ENCODE data around the gene TRAP1. TPM values are rescaled to one million over a fixed set of nuclear protein-coding genes. Genes with fewer than 3 reads are reported as not detected.

TRAP1 gene
- total and polyA plus RNA-seq, 4 donors = 78.3 to 148 (median 112) TPM

DNA sequence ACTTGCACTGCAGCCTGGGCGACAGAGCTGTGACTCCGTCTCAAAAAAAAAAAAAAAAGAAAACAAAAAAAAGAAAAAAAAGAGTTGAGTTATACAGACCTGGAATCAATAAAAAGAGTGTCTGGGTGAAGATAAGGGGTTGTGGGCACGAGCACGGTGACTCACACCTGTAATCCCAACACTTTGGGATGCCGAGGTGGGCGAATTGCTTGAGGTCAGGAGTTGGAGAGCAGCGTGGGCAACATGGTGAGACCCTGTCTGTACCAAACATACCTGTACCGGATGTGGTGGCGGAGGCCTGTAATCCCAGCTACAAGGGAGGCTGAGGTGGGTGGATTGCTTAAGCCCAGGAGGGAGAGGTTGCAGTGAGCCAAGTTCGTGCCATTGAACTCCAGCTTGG is 1.3 kb upstream of the TRAP1 start (continued):
- no peak for TF ChIP-seq NR2F2 (IDR thresholded peaks at IDR 0.05)
- no peak for TF ChIP-seq HNF4A (conservative IDR thresholded peaks at IDR 0.05)
- TF ChIP-seq, protein P1, sequence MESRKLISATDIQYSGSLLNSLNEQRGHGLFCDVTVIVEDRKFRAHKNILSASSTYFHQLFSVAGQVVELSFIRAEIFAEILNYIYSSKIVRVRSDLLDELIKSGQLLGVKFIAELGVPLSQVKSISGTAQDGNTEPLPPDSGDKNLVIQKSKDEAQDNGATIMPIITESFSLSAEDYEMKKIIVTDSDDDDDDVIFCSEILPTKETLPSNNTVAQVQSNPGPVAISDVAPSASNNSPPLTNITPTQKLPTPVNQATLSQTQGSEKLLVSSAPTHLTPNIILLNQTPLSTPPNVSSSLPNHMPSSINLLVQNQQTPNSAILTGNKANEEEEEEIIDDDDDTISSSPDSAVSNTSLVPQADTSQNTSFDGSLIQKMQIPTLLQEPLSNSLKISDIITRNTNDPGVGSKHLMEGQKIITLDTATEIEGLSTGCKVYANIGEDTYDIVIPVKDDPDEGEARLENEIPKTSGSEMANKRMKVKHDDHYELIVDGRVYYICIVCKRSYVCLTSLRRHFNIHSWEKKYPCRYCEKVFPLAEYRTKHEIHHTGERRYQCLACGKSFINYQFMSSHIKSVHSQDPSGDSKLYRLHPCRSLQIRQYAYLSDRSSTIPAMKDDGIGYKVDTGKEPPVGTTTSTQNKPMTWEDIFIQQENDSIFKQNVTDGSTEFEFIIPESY (IDR thresholded peaks at IDR 0.05) = no peak

DNA sequence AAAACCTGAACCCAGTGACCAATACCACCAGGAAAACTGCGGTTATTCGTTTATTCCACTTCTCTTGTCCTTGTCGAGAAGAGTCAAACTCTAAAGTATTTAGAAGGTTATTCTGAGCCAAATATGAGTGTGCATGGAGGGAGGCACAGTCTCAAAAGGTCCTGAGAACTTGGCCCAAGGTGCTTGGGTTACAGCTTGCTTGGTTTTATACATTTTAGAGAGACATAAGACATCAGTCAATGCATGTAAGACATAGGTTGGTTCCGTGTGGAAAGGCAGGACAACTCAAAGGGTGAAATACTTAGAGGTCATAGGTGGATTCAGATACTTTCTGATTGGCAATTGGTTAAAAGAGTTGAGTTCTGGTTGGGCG is 681 bp upstream of the TRAP1 start:
- no peaks in the 10 kb centered on the region for H3K9me3 ChIP-seq (ENCODE audit: control insufficient read depth in 4 of 4, low read length in 3 of 4)
- H3K27ac ChIP-seq (ENCODE audit: low read depth in 1 of 2, low read length in 2 of 2) = peak overlapping the region; percentile 78 to 87
- H3K36me3 ChIP-seq (ENCODE audit: control insufficient read depth in 4 of 4, insufficient read depth in 3 of 4, low read depth in 1 of 4, low read length in 3 of 4) = peaks cover 0 to 3% (median 1%) of the 10 kb centered on the region in 4 donors
- TF ChIP-seq RXRA (IDR thresholded peaks at IDR 0.05) (no peak), SP1 (IDR thresholded peaks at IDR 0.05) (no peak), FOXA2 (IDR thresholded peaks at IDR 0.05) (no peak), FOXA1 (IDR thresholded peaks at IDR 0.05) (no peak), GABPA (IDR thresholded peaks at IDR 0.05 in 1 of 2, conservative IDR thresholded peaks at IDR 0.05 in 1 of 2) (no peak), HNF4A (conservative IDR thresholded peaks at IDR 0.05) (no peak)
- TF ChIP-seq, protein P2, sequence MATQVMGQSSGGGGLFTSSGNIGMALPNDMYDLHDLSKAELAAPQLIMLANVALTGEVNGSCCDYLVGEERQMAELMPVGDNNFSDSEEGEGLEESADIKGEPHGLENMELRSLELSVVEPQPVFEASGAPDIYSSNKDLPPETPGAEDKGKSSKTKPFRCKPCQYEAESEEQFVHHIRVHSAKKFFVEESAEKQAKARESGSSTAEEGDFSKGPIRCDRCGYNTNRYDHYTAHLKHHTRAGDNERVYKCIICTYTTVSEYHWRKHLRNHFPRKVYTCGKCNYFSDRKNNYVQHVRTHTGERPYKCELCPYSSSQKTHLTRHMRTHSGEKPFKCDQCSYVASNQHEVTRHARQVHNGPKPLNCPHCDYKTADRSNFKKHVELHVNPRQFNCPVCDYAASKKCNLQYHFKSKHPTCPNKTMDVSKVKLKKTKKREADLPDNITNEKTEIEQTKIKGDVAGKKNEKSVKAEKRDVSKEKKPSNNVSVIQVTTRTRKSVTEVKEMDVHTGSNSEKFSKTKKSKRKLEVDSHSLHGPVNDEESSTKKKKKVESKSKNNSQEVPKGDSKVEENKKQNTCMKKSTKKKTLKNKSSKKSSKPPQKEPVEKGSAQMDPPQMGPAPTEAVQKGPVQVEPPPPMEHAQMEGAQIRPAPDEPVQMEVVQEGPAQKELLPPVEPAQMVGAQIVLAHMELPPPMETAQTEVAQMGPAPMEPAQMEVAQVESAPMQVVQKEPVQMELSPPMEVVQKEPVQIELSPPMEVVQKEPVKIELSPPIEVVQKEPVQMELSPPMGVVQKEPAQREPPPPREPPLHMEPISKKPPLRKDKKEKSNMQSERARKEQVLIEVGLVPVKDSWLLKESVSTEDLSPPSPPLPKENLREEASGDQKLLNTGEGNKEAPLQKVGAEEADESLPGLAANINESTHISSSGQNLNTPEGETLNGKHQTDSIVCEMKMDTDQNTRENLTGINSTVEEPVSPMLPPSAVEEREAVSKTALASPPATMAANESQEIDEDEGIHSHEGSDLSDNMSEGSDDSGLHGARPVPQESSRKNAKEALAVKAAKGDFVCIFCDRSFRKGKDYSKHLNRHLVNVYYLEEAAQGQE (IDR thresholded peaks at IDR 0.05) = no peak
- peaks cover 0 to 22% (median 11%) of the 10 kb centered on the region in 4 donors for H3K4me1 ChIP-seq (ENCODE audit: control insufficient read depth in 4 of 4, insufficient read depth in 4 of 4, low read length in 3 of 4)
- no peaks in the 10 kb centered on the region for H3K27me3 ChIP-seq (ENCODE audit: control insufficient read depth in 4 of 4, insufficient read depth in 4 of 4, low read length in 3 of 4)
- WGBS = 30% methylated on average over 5 of the region's 5 CpGs
- H3K4me3 ChIP-seq (ENCODE audit: low read depth in 1 of 3, low read length in 3 of 3) = peak overlapping the region; percentile 53 to 99 (median 83)
- peak overlapping the region in 1 of 2 donors; percentile 1 for H3K9ac ChIP-seq (ENCODE audit: low read depth in 1 of 2, low read length in 2 of 2)
- no peak for DNase-seq (ENCODE audit: low spot score)

DNA sequence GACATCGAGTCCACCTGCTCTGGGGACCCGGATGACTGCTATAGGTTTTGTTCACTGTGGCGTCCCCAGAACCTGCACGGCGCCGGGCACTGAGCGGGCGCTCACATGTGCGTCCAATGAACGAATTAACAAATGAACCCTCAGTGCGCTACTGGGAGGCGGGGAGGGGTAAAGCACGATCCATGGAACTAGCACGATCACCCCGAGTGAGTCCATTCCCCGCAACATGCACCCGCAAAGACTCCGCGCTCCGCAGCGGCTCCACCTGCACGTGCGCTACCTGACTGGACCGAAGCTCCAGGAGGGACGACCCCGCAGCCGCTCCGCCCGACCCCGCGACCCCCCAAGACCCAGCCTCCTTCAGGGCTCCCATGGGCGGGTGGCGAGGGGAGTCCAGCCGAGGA is 491 bp downstream of the TRAP1 start:
- peak overlapping the region; percentile 5 to 92 for H3K9ac ChIP-seq (ENCODE audit: low read depth in 1 of 2, low read length in 2 of 2)
- H3K27ac ChIP-seq (ENCODE audit: low read depth in 1 of 2, low read length in 2 of 2) = peak overlapping the region; percentile 78 to 87
- under 1% methylated on average over 34 of the region's 34 CpGs for WGBS
- H3K27me3 ChIP-seq (ENCODE audit: control insufficient read depth in 4 of 4, insufficient read depth in 4 of 4, low read length in 3 of 4) = no peaks in the 10 kb centered on the region
- TF ChIP-seq JUND (IDR thresholded peaks at IDR 0.05) (no peak), RAD21 (IDR thresholded peaks at IDR 0.05) (no peak), HNF4A (conservative IDR thresholded peaks at IDR 0.05) (no peak), SP1 (IDR thresholded peaks at IDR 0.05) (no peak), EGR1 (IDR thresholded peaks at IDR 0.05; ENCODE audit: low read depth in 2 of 2) (no peak), GABPA (IDR thresholded peaks at IDR 0.05 in 1 of 2, conservative IDR thresholded peaks at IDR 0.05 in 1 of 2) (no peak), TAF1 (conservative IDR thresholded peaks at IDR 0.05) (no peak), HNF4G (IDR thresholded peaks at IDR 0.05) (no peak), FOXA2 (IDR thresholded peaks at IDR 0.05) (no peak)
- TF ChIP-seq, protein P1 (IDR thresholded peaks at IDR 0.05) = no peak
- peak overlapping the region; percentile 87 to 99 (median 87) for H3K4me3 ChIP-seq (ENCODE audit: low read depth in 1 of 3, low read length in 3 of 3)
- peaks cover 2 to 32% (median 16%) of the 10 kb centered on the region in 4 donors for H3K4me1 ChIP-seq (ENCODE audit: control insufficient read depth in 4 of 4, insufficient read depth in 4 of 4, low read length in 3 of 4)
- no peaks in the 10 kb centered on the region for H3K9me3 ChIP-seq (ENCODE audit: control insufficient read depth in 4 of 4, low read length in 3 of 4)
- peaks cover 0 to 3% (median 1%) of the 10 kb centered on the region in 4 donors for H3K36me3 ChIP-seq (ENCODE audit: control insufficient read depth in 4 of 4, insufficient read depth in 3 of 4, low read depth in 1 of 4, low read length in 3 of 4)
- DNase-seq (ENCODE audit: low spot score) = no peak

All from liver (tissue), 9 donors.